Epithelial cell of proximal tubule (primary cell): ENCODE data around the gene AKAP6. TPM values are rescaled to one million over a fixed set of nuclear protein-coding genes. Genes with fewer than 3 reads are reported as not detected.

ENCODE experiments used
- DNase-seq: peaks from one replicate; pipeline ENCODE4 v3.0.0-alpha.2; 2011; ENCODE audit warnings: low read depth
- H3K4me3 ChIP-seq: 2 replicates; pipeline ENCODE4 v1.5.1; 2011; ENCODE audit warnings: low read depth, mild to moderate bottlenecking, low read length
- CTCF ChIP-seq: conservative IDR thresholded peaks from 2 replicates; pipeline ENCODE4 v1.5.1; 2012; ENCODE audit warnings: low read depth, mild to moderate bottlenecking, low read length
- total RNA-seq: library from RNA; depleted of rRNA; stranded (reverse); fragments of >200 nt; gene quantifications from 2 replicates; pipeline ENCODE4 v1.2.3, GENCODE V29; 2015

The AKAP6 gene
- total RNA-seq, 1 donor from 2014 or later: 4.6 TPM

GRCh38 chr14:32756775-32757174 is 427.7 kb downstream of the AKAP6 start:
- no peak overlapping the region for H3K4me3 ChIP-seq
- no peak for DNase-seq
- TF ChIP-seq CTCF: no peak

- DNase-seq: no peak
- no peak for TF ChIP-seq CTCF
- H3K4me3 ChIP-seq: no peak overlapping the region
These were observed 428.5 kb downstream of the AKAP6 start for GRCh38 chr14:32757568-32757967.

GRCh38 chr14:32761381-32761968 is 432.4 kb downstream of the AKAP6 start:
- no peak for TF ChIP-seq CTCF
- DNase-seq: peak; percentile 58
- H3K4me3 ChIP-seq: no peak overlapping the region

- TF ChIP-seq CTCF: no peak
- H3K4me3 ChIP-seq: no peak overlapping the region
- DNase-seq: no peak
These were observed 433.8 kb downstream of the AKAP6 start for GRCh38 chr14:32762886-32763285.

GRCh38 chr14:32763673-32764072 is 434.6 kb downstream of the AKAP6 start:
- DNase-seq: no peak
- H3K4me3 ChIP-seq: no peak overlapping the region
- TF ChIP-seq CTCF: no peak

GRCh38 chr14:32764131-32764530 is 435.0 kb downstream of the AKAP6 start:
- no peak overlapping the region for H3K4me3 ChIP-seq
- no peak for DNase-seq
- no peak for TF ChIP-seq CTCF

- TF ChIP-seq CTCF: no peak
- no peak for DNase-seq
These were observed 441.3 kb downstream of the AKAP6 start for GRCh38 chr14:32770422-32770821.

More at GRCh38 chr14:32770422-32770821, 441.3 kb downstream of the AKAP6 start:
- H3K4me3 ChIP-seq: no peak overlapping the region
